KOPT-K1 (cell line): ENCODE measurements around the gene DNAH6.
A peak's percentile ranks its signal among the peaks of the same experiment; 100 is the strongest.

Experiments used
- H3K27ac ChIP-seq: fragments of 200-600 bp; sonication (generic); 2 replicates; pipeline ENCODE4 v1.5.1; 2016; ENCODE audit warnings: antibody characterized with exemption, mild to moderate bottlenecking, low read depth, low read length; ENCODE audit not compliant: poor library complexity, severe bottlenecking
- H3K36me3 ChIP-seq: fragments of 200-600 bp; sonication (generic); 2 replicates; pipeline ENCODE4 v1.5.1; 2017; ENCODE audit warnings: antibody characterized with exemption, mild to moderate bottlenecking, low read length, moderate library complexity; ENCODE audit not compliant: insufficient read depth
- H3K9me3 ChIP-seq: fragments of 200-600 bp; sonication (generic); 2 replicates; pipeline ENCODE4 v1.5.1; 2017; ENCODE audit warnings: antibody characterized with exemption, low read length, mild to moderate bottlenecking; ENCODE audit not compliant: insufficient read depth, poor library complexity, severe bottlenecking

DNAH6 gene

GRCh38 chr2:84686783-84687476 is 170.6 kb downstream of the DNAH6 start:
- Histone ChIP-seq H3K9me3 (no peaks in the 10 kb centered on the region), H3K36me3 (no peaks in the 10 kb centered on the region), H3K27ac (no peak overlapping the region)

DNA sequence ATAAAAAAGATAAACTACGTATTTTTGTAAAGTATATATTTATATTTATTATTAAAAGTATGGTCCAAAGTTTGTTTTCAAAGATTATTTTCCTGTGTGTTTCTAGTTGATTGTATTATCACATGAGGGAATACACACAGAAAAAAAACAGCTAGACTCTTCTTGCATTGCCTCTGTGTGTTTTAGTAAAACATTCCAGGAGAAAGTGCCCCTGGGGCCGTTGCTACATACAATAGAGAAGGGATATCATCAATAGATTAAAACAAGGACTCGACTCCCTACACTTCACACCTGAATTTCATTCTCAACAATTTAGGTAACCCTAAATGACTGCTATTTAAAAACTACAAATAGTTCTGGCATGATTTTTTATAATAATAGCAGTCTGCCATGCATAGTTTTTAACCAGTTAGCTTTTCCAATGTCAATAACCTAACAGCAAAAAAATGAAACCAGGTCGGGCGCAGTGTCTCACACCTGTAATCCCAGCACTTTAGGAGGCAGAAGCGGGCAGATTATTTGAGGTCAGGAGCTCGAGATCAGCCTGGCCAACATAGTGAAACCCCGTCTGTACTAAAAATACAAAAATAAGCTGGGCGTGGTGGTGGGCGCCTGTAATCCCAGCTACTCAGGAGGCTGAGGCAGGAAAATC is 171.3 kb downstream of the DNAH6 start:
- no peak overlapping the region for H3K27ac ChIP-seq
- H3K36me3 ChIP-seq: no peaks in the 10 kb centered on the region
- no peaks in the 10 kb centered on the region for H3K9me3 ChIP-seq

DNA sequence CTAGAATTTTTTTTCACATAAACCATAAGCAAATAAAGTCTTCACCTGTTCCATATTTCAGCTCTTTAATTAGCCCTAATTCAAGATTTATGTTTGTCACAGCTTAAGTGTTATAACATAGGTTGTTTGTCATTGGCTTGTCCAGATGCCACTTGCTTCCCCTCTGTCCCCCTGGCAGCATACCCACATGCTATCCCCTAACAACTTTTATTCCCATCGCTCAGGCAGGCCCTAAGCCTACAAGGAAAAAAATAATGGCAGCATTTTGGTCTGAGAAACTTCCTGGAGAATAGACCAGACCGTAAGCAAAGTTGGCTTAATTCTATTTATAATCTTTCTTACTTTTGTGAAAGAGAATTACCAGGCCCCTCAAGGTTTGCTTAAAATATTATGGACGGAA is 173.9 kb downstream of the DNAH6 start:
- Histone ChIP-seq H3K27ac (no peak overlapping the region), H3K9me3 (no peaks in the 10 kb centered on the region), H3K36me3 (no peaks in the 10 kb centered on the region)

DNA sequence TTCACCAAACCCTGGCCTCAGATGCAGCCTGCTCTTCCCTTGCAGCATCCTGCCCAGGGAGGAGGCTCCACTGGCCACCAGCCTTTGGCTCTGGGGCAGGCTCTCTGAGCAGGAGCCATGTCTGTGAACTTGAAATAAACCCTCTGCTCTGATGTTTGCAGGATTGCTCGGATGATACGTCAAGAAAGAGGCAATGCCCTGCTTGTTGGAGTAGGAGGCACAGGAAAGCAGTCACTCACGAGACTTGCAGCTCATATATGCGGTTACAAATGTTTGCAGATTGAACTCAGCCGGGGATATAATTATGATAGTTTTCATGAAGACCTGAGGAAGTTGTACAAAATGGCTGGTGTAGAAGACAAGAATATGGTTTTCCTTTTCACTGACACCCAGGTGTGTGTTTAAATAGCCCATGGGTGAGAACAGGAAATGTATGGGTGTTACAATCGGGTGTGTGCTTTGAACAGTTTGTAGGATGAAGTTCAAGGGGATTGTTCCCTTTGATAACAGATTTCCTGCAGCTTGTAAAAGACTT is 177.9 kb downstream of the DNAH6 start:
- Histone ChIP-seq H3K36me3 (no peaks in the 10 kb centered on the region), H3K9me3 (no peaks in the 10 kb centered on the region), H3K27ac (peak overlapping the region; percentile 69)

DNA sequence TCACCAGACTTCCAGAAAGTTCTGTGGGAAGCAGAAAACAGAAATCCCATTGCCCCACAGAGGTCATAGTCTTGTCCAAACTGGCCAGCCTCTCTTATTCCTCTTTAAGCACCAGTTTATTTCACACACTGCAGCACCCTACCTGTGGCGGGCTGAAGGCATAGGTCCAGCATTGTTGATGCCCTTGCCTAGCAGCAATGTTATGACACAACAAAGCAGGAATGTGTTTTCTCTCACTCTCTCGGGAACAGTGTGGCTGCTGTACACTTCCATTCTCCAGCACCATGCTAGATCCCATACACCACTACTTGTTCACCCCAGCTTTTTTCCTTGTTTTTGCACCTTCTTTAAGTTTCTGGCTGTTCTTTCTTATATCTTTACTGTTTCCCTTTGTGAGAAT is 181.6 kb downstream of the DNAH6 start:
- Histone ChIP-seq H3K36me3 (no peaks in the 10 kb centered on the region), H3K27ac (no peak overlapping the region), H3K9me3 (peaks cover 21% of the 10 kb centered on the region)

DNA sequence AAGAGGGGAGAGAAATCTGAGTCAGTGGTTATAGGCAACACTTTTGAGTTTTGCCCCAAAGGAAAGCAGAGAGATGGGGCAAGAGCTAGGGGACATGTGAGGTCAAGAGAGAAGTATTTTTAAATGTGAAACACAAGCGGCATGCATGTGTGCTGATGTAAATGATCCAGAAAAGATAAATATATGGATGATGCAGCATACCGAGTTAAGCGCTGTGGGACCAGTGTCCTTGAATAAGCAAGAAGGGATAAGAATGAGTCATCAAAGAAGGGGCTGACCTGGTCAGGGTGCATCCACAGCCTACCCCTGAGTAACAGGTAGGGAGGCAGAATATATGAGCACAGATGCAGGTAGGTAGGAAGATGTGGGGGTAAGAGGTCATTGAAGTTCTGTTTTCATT is 183.7 kb downstream of the DNAH6 start:
- no peak overlapping the region for H3K27ac ChIP-seq
- peaks cover 26% of the 10 kb centered on the region for H3K9me3 ChIP-seq
- H3K36me3 ChIP-seq: no peaks in the 10 kb centered on the region

GRCh38 chr2:84701880-84702279 is 185.6 kb downstream of the DNAH6 start:
- Histone ChIP-seq H3K27ac (no peak overlapping the region), H3K36me3 (no peaks in the 10 kb centered on the region), H3K9me3 (peaks cover 26% of the 10 kb centered on the region)

- H3K9me3 ChIP-seq: peaks cover 26% of the 10 kb centered on the region
- H3K36me3 ChIP-seq: no peaks in the 10 kb centered on the region
- no peak overlapping the region for H3K27ac ChIP-seq
These were observed 186.6 kb downstream of the DNAH6 start for GRCh38 chr2:84702941-84703340.

- Histone ChIP-seq H3K9me3 (peaks cover 26% of the 10 kb centered on the region), H3K27ac (no peak overlapping the region), H3K36me3 (no peaks in the 10 kb centered on the region)
These were observed 187.5 kb downstream of the DNAH6 start for GRCh38 chr2:84703831-84704230.

- Histone ChIP-seq H3K27ac (no peak overlapping the region), H3K9me3 (peaks cover 26% of the 10 kb centered on the region), H3K36me3 (no peaks in the 10 kb centered on the region)
These were observed 188.4 kb downstream of the DNAH6 start for GRCh38 chr2:84704505-84705244.

- no peak overlapping the region for H3K27ac ChIP-seq
- H3K36me3 ChIP-seq: no peaks in the 10 kb centered on the region
These were observed 189.6 kb downstream of the DNAH6 start for GRCh38 chr2:84705858-84706257.

GRCh38 chr2:84708442-84708841 is 192.1 kb downstream of the DNAH6 start:
- Histone ChIP-seq H3K9me3 (no peaks in the 10 kb centered on the region), H3K36me3 (no peaks in the 10 kb centered on the region), H3K27ac (no peak overlapping the region)

More at GRCh38 chr2:84705858-84706257, 189.6 kb downstream of the DNAH6 start:
- H3K9me3 ChIP-seq: peaks cover 25% of the 10 kb centered on the region

DNA sequence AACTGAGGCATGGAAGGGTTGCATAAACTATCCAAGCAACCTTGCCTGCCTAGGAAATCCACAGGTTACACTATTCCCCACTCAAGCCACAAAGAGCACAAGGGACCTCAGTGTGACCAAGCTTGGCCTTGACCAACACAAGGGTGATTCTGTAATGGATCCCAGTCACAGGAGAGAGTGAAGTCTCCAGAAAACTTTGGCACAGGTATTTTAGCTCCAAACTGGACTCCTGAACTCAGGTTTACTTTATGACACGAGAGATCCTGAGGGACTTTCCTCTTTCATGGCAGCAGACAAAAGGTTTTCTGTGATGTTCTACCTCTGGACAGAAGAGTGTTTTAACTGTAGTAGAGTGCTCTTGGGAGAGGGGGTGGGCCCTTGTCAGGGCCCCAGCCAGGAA is 195.4 kb downstream of the DNAH6 start:
- Histone ChIP-seq H3K27ac (no peak overlapping the region), H3K36me3 (no peaks in the 10 kb centered on the region), H3K9me3 (no peaks in the 10 kb centered on the region)

DNA sequence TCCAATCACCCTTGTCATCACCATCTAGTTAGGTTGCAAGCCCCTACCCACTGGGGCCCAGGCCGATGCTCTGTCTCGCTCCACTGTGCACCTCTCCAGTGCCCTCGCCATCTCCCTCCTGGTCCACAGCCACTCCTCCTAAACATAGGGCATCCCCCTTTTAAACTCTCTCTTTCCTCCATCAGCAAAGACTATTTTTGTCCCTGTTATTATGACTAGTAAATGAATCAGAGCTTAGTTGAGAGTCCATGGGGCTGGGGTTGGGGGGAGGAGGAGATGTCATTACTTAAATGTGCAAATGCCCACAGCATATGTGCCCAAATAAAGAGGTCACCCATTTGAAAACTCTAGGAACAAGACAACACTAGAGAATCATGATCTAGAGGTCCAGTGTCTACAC is 197.1 kb downstream of the DNAH6 start:
- no peaks in the 10 kb centered on the region for H3K36me3 ChIP-seq
- H3K9me3 ChIP-seq: no peaks in the 10 kb centered on the region
- H3K27ac ChIP-seq: no peak overlapping the region

DNA sequence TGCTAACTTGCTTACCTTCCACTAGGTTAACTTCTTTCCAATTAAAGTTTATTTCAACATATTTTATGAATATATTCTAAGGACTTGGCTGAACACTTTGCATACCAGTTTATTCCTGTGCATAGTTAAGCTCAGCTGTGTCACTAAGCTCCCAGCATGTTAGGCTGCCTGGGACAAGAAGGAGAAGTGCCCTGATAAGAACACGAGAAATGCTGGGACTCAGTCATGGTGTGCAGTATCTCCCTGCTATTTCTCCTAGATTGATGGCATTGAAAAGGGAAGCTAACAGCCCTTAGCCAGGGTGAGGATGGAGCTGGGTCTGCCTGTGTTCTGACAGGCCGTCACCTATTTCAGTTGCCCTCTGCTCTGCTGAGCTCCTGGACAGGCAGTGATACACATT is 200.3 kb downstream of the DNAH6 start:
- Histone ChIP-seq H3K36me3 (no peaks in the 10 kb centered on the region), H3K27ac (no peak overlapping the region)

More for the DNA sequence above, 200.3 kb downstream of the DNAH6 start:
- no peaks in the 10 kb centered on the region for H3K9me3 ChIP-seq
